Activated naive CD4-positive, alpha-beta T cell treated with anti-CD3 and anti-CD28 coated beads, Interleukin-2, amount 50 U/mL, for 24 hours (primary cell): ENCODE data around the gene SCUBE2.
"Not testable (repeated sequence)": the region's sequence is repeated elsewhere in the genome, so short reads cannot be mapped to it uniquely, and the experiment has no call there.

ENCODE experiments used
- H3K27ac Mint-ChIP-seq: one replicate; pipeline ENCODE4 v1.8.0; 2021; ENCODE audit warnings: mild to moderate bottlenecking, mixed read lengths
- H3K27me3 Mint-ChIP-seq: one replicate; pipeline ENCODE4 v1.8.0; 2021; ENCODE audit warnings: mixed read lengths
- H3K36me3 Mint-ChIP-seq: one replicate; pipeline ENCODE4 v1.8.0; 2021; ENCODE audit warnings: mixed read lengths
- H3K4me1 Mint-ChIP-seq: one replicate; pipeline ENCODE4 v1.8.0; 2021; ENCODE audit warnings: mixed read lengths
- H3K4me3 Mint-ChIP-seq: one replicate; pipeline ENCODE4 v1.8.0; 2021; ENCODE audit warnings: mild to moderate bottlenecking, mixed read lengths
- H3K9me3 Mint-ChIP-seq: one replicate; pipeline ENCODE4 v1.8.0; 2021; ENCODE audit warnings: mixed read lengths

Gene SCUBE2

GRCh38 chr11:9017773-9018172, 73.6 kb downstream of the SCUBE2 start:
- Mint-ChIP-seq H3K4me3 (no peak overlapping the region), H3K27me3 (no peaks in the 10 kb centered on the region), H3K4me1 (peaks cover 16% of the 10 kb centered on the region), H3K27ac (no peak overlapping the region), H3K36me3 (no peaks in the 10 kb centered on the region), H3K9me3 (no peaks in the 10 kb centered on the region)

GRCh38 chr11:9016916-9017642, 74.3 kb downstream of the SCUBE2 start:
- Mint-ChIP-seq H3K9me3 (no peaks in the 10 kb centered on the region), H3K27ac (no peak overlapping the region), H3K36me3 (no peaks in the 10 kb centered on the region), H3K4me3 (no peak overlapping the region), H3K27me3 (no peaks in the 10 kb centered on the region), H3K4me1 (peaks cover 16% of the 10 kb centered on the region)

GRCh38 chr11:9015677-9016076, 75.7 kb downstream of the SCUBE2 start:
- Mint-ChIP-seq H3K4me1 (peaks cover 16% of the 10 kb centered on the region), H3K4me3 (no peak overlapping the region), H3K27ac (no peak overlapping the region), H3K36me3 (no peaks in the 10 kb centered on the region), H3K27me3 (no peaks in the 10 kb centered on the region), H3K9me3 (no peaks in the 10 kb centered on the region)

- H3K36me3 Mint-ChIP-seq, result no peaks in the 10 kb centered on the region
- no peaks in the 10 kb centered on the region for H3K27me3 Mint-ChIP-seq
- no peak overlapping the region for H3K4me3 Mint-ChIP-seq
- no peaks in the 10 kb centered on the region for H3K9me3 Mint-ChIP-seq
- H3K4me1 Mint-ChIP-seq, result peaks cover 16% of the 10 kb centered on the region
- no peak overlapping the region for H3K27ac Mint-ChIP-seq
Measured at GRCh38 chr11:9014826-9015225, 76.6 kb downstream of the SCUBE2 start.

- Mint-ChIP-seq H3K9me3 (no peaks in the 10 kb centered on the region), H3K27me3 (no peaks in the 10 kb centered on the region), H3K36me3 (no peaks in the 10 kb centered on the region), H3K4me3 (no peak overlapping the region), H3K4me1 (peaks cover 15% of the 10 kb centered on the region), H3K27ac (no peak overlapping the region)
Measured at GRCh38 chr11:9013373-9013772, 78.0 kb downstream of the SCUBE2 start.

- H3K36me3 Mint-ChIP-seq, H3K9me3 Mint-ChIP-seq, H3K4me3 Mint-ChIP-seq, H3K27ac Mint-ChIP-seq, H3K4me1 Mint-ChIP-seq, H3K27me3 Mint-ChIP-seq: not testable (repeated sequence)
Measured at GRCh38 chr11:9009538-9009937, 81.9 kb downstream of the SCUBE2 start.

GRCh38 chr11:9008661-9009060, 82.7 kb downstream of the SCUBE2 start:
- no peaks in the 10 kb centered on the region for H3K36me3 Mint-ChIP-seq
- H3K9me3 Mint-ChIP-seq, result no peaks in the 10 kb centered on the region
- H3K4me1 Mint-ChIP-seq, result peaks cover 10% of the 10 kb centered on the region
- H3K27ac Mint-ChIP-seq, result no peak overlapping the region
- no peak overlapping the region for H3K4me3 Mint-ChIP-seq
- H3K27me3 Mint-ChIP-seq, result peaks cover 6% of the 10 kb centered on the region

GRCh38 chr11:9008011-9008550, 83.3 kb downstream of the SCUBE2 start:
- Mint-ChIP-seq H3K9me3 (no peaks in the 10 kb centered on the region), H3K27me3 (peaks cover 7% of the 10 kb centered on the region), H3K4me1 (peaks cover 13% of the 10 kb centered on the region), H3K4me3 (no peak overlapping the region), H3K36me3 (no peaks in the 10 kb centered on the region), H3K27ac (no peak overlapping the region)

- peak overlapping the region; percentile 65 for H3K4me3 Mint-ChIP-seq
- peaks cover 14% of the 10 kb centered on the region for H3K27me3 Mint-ChIP-seq
- peaks cover 35% of the 10 kb centered on the region for H3K4me1 Mint-ChIP-seq
- peak overlapping the region; percentile 49 for H3K27ac Mint-ChIP-seq
- no peaks in the 10 kb centered on the region for H3K36me3 Mint-ChIP-seq
- H3K9me3 Mint-ChIP-seq, result no peaks in the 10 kb centered on the region
Measured at GRCh38 chr11:9005087-9005486, 86.3 kb downstream of the SCUBE2 start.

GRCh38 chr11:9004183-9004926, 87.0 kb downstream of the SCUBE2 start:
- Mint-ChIP-seq H3K27ac (peak overlapping the region; percentile 3), H3K36me3 (no peaks in the 10 kb centered on the region), H3K9me3 (no peaks in the 10 kb centered on the region)

GRCh38 chr11:9003573-9004182, 87.7 kb downstream of the SCUBE2 start, which contains the start of gene NRIP3:
NRIP3 (minus strand) TSS chr11:9004001; CDS start chr11:9003935, 66 bp downstream.
- H3K27ac Mint-ChIP-seq, result peak within 1 kb of the TSS; percentile 59
- no peaks in the 10 kb centered on the region for H3K9me3 Mint-ChIP-seq
- peaks cover 3% of the 10 kb centered on the region for H3K36me3 Mint-ChIP-seq
- peaks cover 35% of the 10 kb centered on the region for H3K4me1 Mint-ChIP-seq
- H3K4me3 Mint-ChIP-seq, result peak within 1 kb of the TSS; percentile 86
- peaks cover 23% of the 10 kb centered on the region for H3K27me3 Mint-ChIP-seq

More at GRCh38 chr11:9004183-9004926, 87.0 kb downstream of the SCUBE2 start:
- H3K4me1 Mint-ChIP-seq, result peaks cover 35% of the 10 kb centered on the region
- H3K27me3 Mint-ChIP-seq, result peaks cover 18% of the 10 kb centered on the region
- peak overlapping the region; percentile 65 for H3K4me3 Mint-ChIP-seq

- no peaks in the 10 kb centered on the region for H3K9me3 Mint-ChIP-seq
- H3K4me1 Mint-ChIP-seq, result peaks cover 35% of the 10 kb centered on the region
- H3K27me3 Mint-ChIP-seq, result peaks cover 28% of the 10 kb centered on the region
- H3K36me3 Mint-ChIP-seq, result peaks cover 3% of the 10 kb centered on the region
- peak overlapping the region; percentile 86 for H3K4me3 Mint-ChIP-seq
- H3K27ac Mint-ChIP-seq, result peak overlapping the region; percentile 59
Measured at GRCh38 chr11:9002920-9003572, 88.4 kb downstream of the SCUBE2 start.

GRCh38 chr11:9001736-9002135, 89.7 kb downstream of the SCUBE2 start:
- Mint-ChIP-seq H3K4me3 (no peak overlapping the region), H3K27ac (no peak overlapping the region), H3K36me3 (peaks cover 3% of the 10 kb centered on the region), H3K27me3 (peaks cover 33% of the 10 kb centered on the region), H3K4me1 (peaks cover 35% of the 10 kb centered on the region), H3K9me3 (no peaks in the 10 kb centered on the region)

- Mint-ChIP-seq H3K27ac (no peak overlapping the region), H3K9me3 (no peaks in the 10 kb centered on the region), H3K4me3 (no peak overlapping the region), H3K27me3 (peaks cover 26% of the 10 kb centered on the region), H3K4me1 (peaks cover 21% of the 10 kb centered on the region), H3K36me3 (peaks cover 3% of the 10 kb centered on the region)
Measured at GRCh38 chr11:8998017-8998416, 93.4 kb downstream of the SCUBE2 start.

GRCh38 chr11:8997451-8997850, 93.9 kb downstream of the SCUBE2 start:
- Mint-ChIP-seq H3K27me3 (peaks cover 26% of the 10 kb centered on the region), H3K27ac (no peak overlapping the region), H3K4me1 (peaks cover 15% of the 10 kb centered on the region), H3K9me3 (no peaks in the 10 kb centered on the region), H3K4me3 (no peak overlapping the region), H3K36me3 (peaks cover 3% of the 10 kb centered on the region)
